Epithelial cell of proximal tubule (primary cell): ENCODE results near the gene LYZL4. TPM values are rescaled to one million over a fixed set of nuclear protein-coding genes. Genes with fewer than 3 reads are reported as not detected.

Experiments used
- DNase-seq: peaks from one replicate; pipeline ENCODE4 v3.0.0-alpha.2; 2011; ENCODE audit warnings: low read depth
- H3K4me3 ChIP-seq: 2 replicates; pipeline ENCODE4 v1.5.1; 2011; ENCODE audit warnings: low read depth, mild to moderate bottlenecking, low read length
- total RNA-seq: library from RNA; depleted of rRNA; stranded (reverse); fragments of >200 nt; gene quantifications from 2 replicates; pipeline ENCODE4 v1.2.3, GENCODE V29; 2015
- TF ChIP-seq, protein P1 (sequence below): conservative IDR thresholded peaks from 2 replicates; pipeline ENCODE4 v1.5.1; 2012; ENCODE audit warnings: low read depth, mild to moderate bottlenecking, low read length

The LYZL4 gene
- total RNA-seq, 1 donor from 2014 or later: not detected

DNA sequence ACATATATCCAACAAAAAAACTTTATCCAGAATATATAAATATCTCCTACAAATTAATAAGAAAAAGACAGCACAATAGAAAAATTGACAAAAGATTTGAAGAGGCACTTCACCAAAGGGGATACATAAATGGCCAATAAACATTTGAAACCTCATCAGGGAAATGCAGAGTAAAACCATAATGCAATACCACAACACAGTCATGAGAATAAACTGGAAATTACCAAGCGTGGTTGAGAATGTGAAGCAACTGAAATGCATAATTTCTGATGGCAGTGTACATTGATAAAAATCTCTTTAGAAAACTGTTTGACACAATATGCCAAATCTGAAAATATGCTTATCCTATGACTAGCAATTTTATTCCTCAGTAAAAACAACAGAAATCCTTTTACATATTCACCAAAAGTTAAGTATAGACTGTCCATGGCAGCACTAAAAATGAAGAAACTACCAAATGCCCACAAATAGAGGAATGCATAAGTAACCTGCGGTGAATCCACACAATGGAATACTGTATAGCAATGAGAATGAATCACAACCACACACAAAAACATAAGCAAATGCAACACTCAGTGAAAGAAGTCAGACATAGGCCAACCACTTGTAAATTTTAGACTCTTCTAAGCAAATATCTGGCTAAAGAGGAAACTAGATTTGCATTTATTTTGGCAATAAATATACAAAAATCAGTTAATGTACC lies 7.9 kb downstream of the LYZL4 start:
- TF ChIP-seq, protein P1, sequence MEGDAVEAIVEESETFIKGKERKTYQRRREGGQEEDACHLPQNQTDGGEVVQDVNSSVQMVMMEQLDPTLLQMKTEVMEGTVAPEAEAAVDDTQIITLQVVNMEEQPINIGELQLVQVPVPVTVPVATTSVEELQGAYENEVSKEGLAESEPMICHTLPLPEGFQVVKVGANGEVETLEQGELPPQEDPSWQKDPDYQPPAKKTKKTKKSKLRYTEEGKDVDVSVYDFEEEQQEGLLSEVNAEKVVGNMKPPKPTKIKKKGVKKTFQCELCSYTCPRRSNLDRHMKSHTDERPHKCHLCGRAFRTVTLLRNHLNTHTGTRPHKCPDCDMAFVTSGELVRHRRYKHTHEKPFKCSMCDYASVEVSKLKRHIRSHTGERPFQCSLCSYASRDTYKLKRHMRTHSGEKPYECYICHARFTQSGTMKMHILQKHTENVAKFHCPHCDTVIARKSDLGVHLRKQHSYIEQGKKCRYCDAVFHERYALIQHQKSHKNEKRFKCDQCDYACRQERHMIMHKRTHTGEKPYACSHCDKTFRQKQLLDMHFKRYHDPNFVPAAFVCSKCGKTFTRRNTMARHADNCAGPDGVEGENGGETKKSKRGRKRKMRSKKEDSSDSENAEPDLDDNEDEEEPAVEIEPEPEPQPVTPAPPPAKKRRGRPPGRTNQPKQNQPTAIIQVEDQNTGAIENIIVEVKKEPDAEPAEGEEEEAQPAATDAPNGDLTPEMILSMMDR: no peak
- DNase-seq: no peak
- H3K4me3 ChIP-seq: no peak overlapping the region

DNA sequence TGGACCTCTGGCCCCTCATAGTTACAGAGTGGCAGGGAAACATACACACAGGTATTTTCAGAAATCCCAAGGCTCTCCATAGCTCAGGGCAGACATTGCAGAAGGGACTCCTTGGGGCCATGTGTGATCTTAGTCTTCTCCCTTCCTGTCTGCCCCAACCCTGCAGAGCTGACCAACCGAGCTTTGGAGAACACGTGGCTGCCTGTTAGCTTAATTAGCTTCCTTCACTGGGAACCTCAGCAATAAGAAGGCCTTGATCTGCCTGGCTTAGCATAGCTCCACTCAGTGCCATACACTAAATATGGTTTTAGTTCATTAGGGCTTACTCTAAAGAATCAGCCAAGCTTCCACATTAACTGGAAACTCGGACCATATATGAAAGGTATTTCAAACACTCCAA lies 12.3 kb downstream of the LYZL4 start:
- TF ChIP-seq, protein P1: no peak
- no peak for DNase-seq

DNA sequence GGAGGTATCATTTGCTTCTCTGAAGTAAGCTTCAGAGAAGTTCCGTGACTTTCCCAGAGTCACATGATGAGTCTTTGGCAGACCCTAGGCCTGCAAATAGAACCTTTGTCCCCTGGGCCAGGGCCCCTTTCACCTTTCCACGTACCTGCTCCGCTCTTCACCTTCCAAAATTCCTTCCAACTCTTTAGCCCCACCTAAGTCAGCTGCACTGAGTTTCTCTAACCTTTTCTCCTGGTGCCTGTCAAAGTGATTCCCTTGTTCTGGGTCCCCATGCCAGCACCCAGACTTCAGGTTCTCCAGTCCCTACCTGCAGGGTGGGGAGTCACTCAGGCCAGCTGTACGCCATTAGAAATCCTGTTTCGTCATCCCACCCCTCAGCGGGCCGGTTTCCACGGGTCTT lies 12.8 kb downstream of the LYZL4 start:
- no peak overlapping the region for H3K4me3 ChIP-seq
- no peak for DNase-seq

More for the DNA sequence above, 12.3 kb downstream of the LYZL4 start:
- no peak overlapping the region for H3K4me3 ChIP-seq

DNA sequence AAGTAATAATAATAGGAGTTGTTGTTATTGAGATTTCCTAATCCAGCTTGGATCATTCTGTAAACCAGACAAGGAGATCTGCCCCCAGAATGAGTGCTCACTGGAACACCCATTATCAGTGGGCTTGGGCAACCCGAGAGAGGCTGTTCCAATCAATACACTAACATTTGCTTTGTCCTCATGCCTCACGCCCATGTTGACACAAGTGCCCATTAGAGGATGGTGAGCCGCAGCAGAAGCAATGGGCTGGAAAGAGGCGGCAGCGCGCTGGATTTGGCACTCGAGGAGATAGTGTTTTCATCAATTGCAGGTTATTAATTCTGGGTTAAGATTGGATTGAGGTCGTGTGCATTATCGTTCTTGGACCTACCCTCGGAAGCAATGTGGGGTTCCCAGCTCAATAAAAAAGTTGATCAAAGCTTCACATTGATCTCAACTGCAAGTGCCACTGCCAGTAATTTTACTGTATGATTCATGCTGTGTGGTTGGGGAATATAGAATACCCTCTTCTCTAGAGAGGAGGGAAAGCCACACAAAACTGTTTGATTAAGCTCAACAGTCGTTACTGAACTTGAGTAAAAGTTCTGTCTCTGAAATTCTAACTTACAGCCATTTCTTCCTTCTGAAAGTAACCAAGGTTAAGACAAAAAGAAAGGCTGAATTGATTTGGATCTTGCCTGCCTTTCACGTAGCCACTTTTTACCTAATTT lies 15.7 kb downstream of the LYZL4 start:
- TF ChIP-seq, protein P1: no peak
- H3K4me3 ChIP-seq: no peak overlapping the region
- no peak for DNase-seq

More for the DNA sequence above, 12.8 kb downstream of the LYZL4 start:
- TF ChIP-seq, protein P1: no peak

DNA sequence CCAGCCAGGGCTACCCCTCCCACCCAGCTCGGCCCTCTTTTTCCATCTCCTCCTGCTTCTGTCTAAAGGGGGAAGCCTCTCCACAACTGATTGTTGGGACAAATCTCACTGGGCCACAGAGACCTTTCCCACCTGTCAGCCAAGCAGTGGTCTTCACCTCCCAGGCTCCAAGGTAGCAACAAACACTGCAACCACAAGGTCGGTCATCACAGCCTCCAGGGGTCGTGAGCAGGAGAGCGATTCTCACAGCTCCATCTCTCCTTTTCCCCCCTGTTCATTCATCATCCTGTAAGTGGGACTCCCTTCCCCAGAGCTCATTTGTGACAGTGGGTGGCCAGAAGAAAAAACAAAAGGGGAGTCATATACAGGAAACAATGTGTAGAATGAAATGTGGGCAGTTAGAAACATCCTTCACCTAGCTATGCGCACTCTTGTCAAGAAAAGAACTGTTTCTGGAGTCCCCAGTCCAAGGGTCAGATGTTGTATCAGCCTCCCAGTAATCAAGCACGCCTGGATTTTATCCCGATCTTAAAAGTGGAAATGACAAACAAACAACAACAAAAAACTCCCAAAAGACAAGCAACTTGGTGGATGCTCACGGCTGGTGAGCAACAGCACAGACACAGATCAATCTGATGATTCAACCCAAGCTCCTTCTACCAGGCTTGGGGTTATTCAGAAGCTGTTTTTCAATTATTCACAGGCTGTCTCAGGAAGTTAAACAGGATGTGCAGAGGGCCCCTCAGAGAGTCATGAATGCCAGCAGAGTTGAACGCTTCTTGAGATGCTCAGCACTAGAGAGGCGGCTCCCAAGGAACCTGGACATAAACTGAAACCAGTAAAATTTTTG lies 22.4 kb downstream of the LYZL4 start:
- no peak for DNase-seq
- TF ChIP-seq, protein P1: no peak

DNA sequence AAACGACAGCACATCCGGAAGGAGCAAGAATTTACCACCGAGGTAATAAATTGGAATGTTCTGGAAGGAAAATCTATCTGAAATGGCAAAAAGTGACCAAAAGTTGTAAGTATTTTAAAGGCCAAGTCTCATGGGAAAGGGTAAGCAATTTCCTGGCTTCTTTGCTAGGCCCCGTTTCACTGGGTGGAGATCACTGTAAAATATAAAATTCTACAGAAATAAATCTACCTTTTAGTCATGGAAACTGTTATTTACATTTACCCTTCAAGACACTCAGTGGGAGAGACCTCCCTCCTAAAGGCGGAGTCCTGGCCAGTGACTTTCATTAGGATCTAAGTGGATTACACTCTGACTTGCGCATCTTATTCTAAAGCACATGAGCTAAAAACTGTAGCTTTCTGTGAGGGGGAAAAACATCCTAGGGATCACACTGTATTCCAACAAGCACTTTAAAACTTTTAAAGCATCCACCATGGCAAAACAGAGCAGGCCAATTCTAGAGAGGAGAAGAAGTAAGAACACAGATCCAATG lies 28.8 kb downstream of the LYZL4 start:
- TF ChIP-seq, protein P1: no peak
- H3K4me3 ChIP-seq: no peak overlapping the region
- no peak for DNase-seq

More for the DNA sequence above, 22.4 kb downstream of the LYZL4 start:
- no peak overlapping the region for H3K4me3 ChIP-seq
